Measurements from ENCODE around the gene COX10.

- TF ChIP-seq EP300 (IDR thresholded peaks at IDR 0.05) = no peak
- TF ChIP-seq, protein P1, sequence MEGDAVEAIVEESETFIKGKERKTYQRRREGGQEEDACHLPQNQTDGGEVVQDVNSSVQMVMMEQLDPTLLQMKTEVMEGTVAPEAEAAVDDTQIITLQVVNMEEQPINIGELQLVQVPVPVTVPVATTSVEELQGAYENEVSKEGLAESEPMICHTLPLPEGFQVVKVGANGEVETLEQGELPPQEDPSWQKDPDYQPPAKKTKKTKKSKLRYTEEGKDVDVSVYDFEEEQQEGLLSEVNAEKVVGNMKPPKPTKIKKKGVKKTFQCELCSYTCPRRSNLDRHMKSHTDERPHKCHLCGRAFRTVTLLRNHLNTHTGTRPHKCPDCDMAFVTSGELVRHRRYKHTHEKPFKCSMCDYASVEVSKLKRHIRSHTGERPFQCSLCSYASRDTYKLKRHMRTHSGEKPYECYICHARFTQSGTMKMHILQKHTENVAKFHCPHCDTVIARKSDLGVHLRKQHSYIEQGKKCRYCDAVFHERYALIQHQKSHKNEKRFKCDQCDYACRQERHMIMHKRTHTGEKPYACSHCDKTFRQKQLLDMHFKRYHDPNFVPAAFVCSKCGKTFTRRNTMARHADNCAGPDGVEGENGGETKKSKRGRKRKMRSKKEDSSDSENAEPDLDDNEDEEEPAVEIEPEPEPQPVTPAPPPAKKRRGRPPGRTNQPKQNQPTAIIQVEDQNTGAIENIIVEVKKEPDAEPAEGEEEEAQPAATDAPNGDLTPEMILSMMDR (IDR thresholded peaks at IDR 0.05) = no peak
Measured at GRCh38 chr17:14084955-14085354, 15.7 kb downstream of the COX10 start.

Data from tibial nerve (tissue), 4 donors.